HCT116 (cell line): Measurements from ENCODE around the gene PRPS1L1. TPM values are rescaled to one million over a fixed set of nuclear protein-coding genes. Genes with fewer than 3 reads are reported as not detected.

ENCODE experiments used
- ATAC-seq: fragments of 200-7000 bp; cut with Tn5 transposase; 2 replicates; pipeline ENCODE4 v1.9.1; 2020; ENCODE audit warnings: mild to moderate bottlenecking, moderate library complexity
- BruUV-seq: library from RNA; stranded (reverse); fragments of 400-500 nt; replicated peaks from 2 replicates; lab custom pipeline; 2021; lab: Mats Ljungman, UMichigan
- CTCF ChIA-PET: fragments of 300-600 bp; sonication (Branson Sonifier 250); formaldehyde crosslinking; loops from one replicate; lab custom pipeline; 2021; ENCODE audit warnings: antibody characterized with exemption; lab: Charles Lee
- POLR2A ChIA-PET: fragments of 300-600, 350-600 bp; sonication (Branson Sonifier 250); formaldehyde crosslinking; loops from one replicate; lab custom pipeline; 2021; ENCODE audit warnings: antibody characterized with exemption; lab: Charles Lee
- RAD21 ChIA-PET, 2 experiments: fragments of 300-600 bp; sonication (Branson Sonifier 250); formaldehyde crosslinking; loops; one replicate each; lab custom pipeline; 2023; ENCODE audit warnings: low total read pairs in 2 of 2; ENCODE audit not compliant: uncharacterized antibody in 2 of 2, unreplicated experiment in 2 of 2, low non-redundant PET in 1 of 2; lab: Charles Lee
- DNase-seq: peaks from one replicate; pipeline ENCODE4 v3.0.0-alpha.2; 2010; ENCODE audit warnings: low read depth, low spot score
- H2AFZ ChIP-seq: fragments of 200-600 bp; shearing (Covaris generic), sonication (generic); 2 replicates; pipeline ENCODE4 v1.6.1; 2017; ENCODE audit warnings: low read depth, mixed run types, mixed read lengths, antibody characterized with exemption, low read length; ENCODE audit not compliant: poor library complexity, severe bottlenecking
- H3K27ac ChIP-seq: 2 replicates; pipeline ENCODE4 v1.5.1; 2012; ENCODE audit warnings: low read depth, low read length
- H3K27me3 ChIP-seq: fragments of 200-600 bp; sonication (generic); 2 replicates; pipeline ENCODE4 v1.6.1; 2016; ENCODE audit warnings: mixed run types, low read length, mixed read lengths; ENCODE audit not compliant: insufficient read depth
- H3K36me3 ChIP-seq, 2 experiments: fragments of 200-500 bp in 1 of 2; fragments of 200-600 bp in 1 of 2; sonication (Bioruptor generic) in 1 of 2; sonication (generic) in 1 of 2; 2 replicates each; pipeline versions ENCODE4 v1.5.1 to v1.6.1; 2014 to 2016; ENCODE audit warnings: low read length in 2 of 2, inconsistent platforms in 1 of 2, mixed read lengths in 1 of 2, mixed run types in 1 of 2; ENCODE audit not compliant: insufficient read depth in 2 of 2, control insufficient read depth in 1 of 2
- H3K4me1 ChIP-seq, 2 experiments: fragments of 200-600 bp in 1 of 2; sonication (generic) in 1 of 2; 2 replicates each; pipeline versions ENCODE4 v1.5.1 to v1.6.1; 2012 to 2017; ENCODE audit warnings: low read length in 2 of 2, inconsistent platforms in 1 of 2, mild to moderate bottlenecking in 1 of 2, mixed read lengths in 1 of 2, mixed run types in 1 of 2, moderate library complexity in 1 of 2; ENCODE audit not compliant: insufficient read depth in 2 of 2, control insufficient read depth in 1 of 2
- H3K4me2 ChIP-seq: fragments of 200-600 bp; sonication (generic); 2 replicates; pipeline ENCODE4 v1.6.1; 2017; ENCODE audit warnings: mixed run types, low read length, mixed read lengths
- H3K4me3 ChIP-seq, 2 experiments: fragments of 200-600 bp in 1 of 2; sonication (generic) in 1 of 2; replicated peaks in 1 of 2; 2 replicates each; pipeline ENCODE4 v1.5.1; 2011 to 2016; ENCODE audit warnings: low read length in 2 of 2, control low read depth in 1 of 2, low read depth in 1 of 2, mild to moderate bottlenecking in 1 of 2, mixed read lengths in 1 of 2, mixed run types in 1 of 2
- H3K79me2 ChIP-seq: fragments of 200-600 bp; sonication (generic); 2 replicates; pipeline ENCODE4 v1.6.1; 2017; ENCODE audit warnings: mild to moderate bottlenecking, mixed run types, low read length, moderate library complexity, mixed read lengths; ENCODE audit not compliant: insufficient read depth
- H3K9ac ChIP-seq: fragments of 200-600 bp; sonication (generic); 2 replicates; pipeline ENCODE4 v1.6.1; 2016; ENCODE audit warnings: low read length, mixed read lengths
- H3K9me2 ChIP-seq: fragments of 200-600 bp; sonication (generic), shearing (Covaris generic); 2 replicates; pipeline ENCODE4 v1.6.1; 2017; ENCODE audit warnings: mixed run types, mild to moderate bottlenecking, moderate library complexity; ENCODE audit not compliant: insufficient read depth
- H3K9me3 ChIP-seq, 2 experiments: fragments of 200-500 bp in 1 of 2; fragments of 200-600 bp in 1 of 2; sonication (Bioruptor generic) in 1 of 2; sonication (generic) in 1 of 2; 2 replicates each; pipeline ENCODE4 v1.6.1; 2014 to 2017; ENCODE audit warnings: low read length in 2 of 2, mixed read lengths in 2 of 2, inconsistent platforms in 1 of 2, low read depth in 1 of 2, mild to moderate bottlenecking in 1 of 2, mixed run types in 1 of 2, moderate library complexity in 1 of 2; ENCODE audit not compliant: control insufficient read depth in 1 of 2, insufficient read depth in 1 of 2
- H4K20me1 ChIP-seq: fragments of 200-600 bp; sonication (generic), shearing (Covaris generic); 2 replicates; pipeline ENCODE4 v1.6.1; 2017; ENCODE audit warnings: mixed run types, mild to moderate bottlenecking, moderate library complexity; ENCODE audit not compliant: insufficient read depth
- CBX3 ChIP-seq: IDR thresholded peaks from 2 replicates; pipeline ENCODE4 v1.6.1; 2012; ENCODE audit warnings: low read depth
- CEBPB ChIP-seq: IDR thresholded peaks from 2 replicates; pipeline ENCODE4 v1.6.1; 2012; ENCODE audit warnings: low read depth
- EGR1 ChIP-seq: IDR thresholded peaks from 2 replicates; pipeline ENCODE4 v1.6.1; 2012; ENCODE audit warnings: low read depth
- ELF1 ChIP-seq: IDR thresholded peaks from 2 replicates; pipeline ENCODE4 v1.6.1; 2012; ENCODE audit warnings: low read depth, borderline replicate concordance
- EZH2 ChIP-seq: fragments of 200-600 bp; sonication (generic); IDR thresholded peaks from 2 replicates; pipeline ENCODE4 v1.6.1; 2017; ENCODE audit warnings: antibody characterized with exemption, mixed run types
- EZH2phosphoT487 ChIP-seq: fragments of 200-600 bp; IDR thresholded peaks from 2 replicates; pipeline ENCODE4 v1.6.1; 2018; ENCODE audit warnings: antibody characterized with exemption, borderline replicate concordance
- POLR2AphosphoS5 ChIP-seq: IDR thresholded peaks from 2 replicates; pipeline ENCODE4 v1.6.1; 2011; ENCODE audit warnings: mild to moderate bottlenecking, low read depth, low read length, moderate library complexity
- RAD21 ChIP-seq: IDR thresholded peaks from 2 replicates; pipeline ENCODE4 v1.6.1; 2012; ENCODE audit warnings: low read depth, mild to moderate bottlenecking
- YY1 ChIP-seq: IDR thresholded peaks from 2 replicates; pipeline ENCODE4 v1.6.1; 2011; ENCODE audit warnings: low read length, low read depth, moderate library complexity, mild to moderate bottlenecking; ENCODE audit not compliant: insufficient replicate concordance; ENCODE audit errors: extremely low read depth
- ZFX ChIP-seq: fragments of 450-650 bp; IDR thresholded peaks from 2 replicates; pipeline ENCODE4 v1.6.1; 2017
- ZNF274 ChIP-seq: fragments of 200-500 bp; sonication (Bioruptor generic); IDR thresholded peaks from 2 replicates; pipeline ENCODE4 v1.6.1; 2014; ENCODE audit warnings: mild to moderate bottlenecking, low read depth, low read length, inconsistent platforms
- intact Hi-C: fragments of 100-400 bp; cut with micrococcal nuclease; formaldehyde crosslinking; loops from 2 replicates; pipeline ENCODE4 v1.10.0; 2022
- total RNA-seq: library from RNA; stranded (reverse); gene quantifications from one replicate; pipeline ENCODE4 v1.2.1, GENCODE V29; 2021; ENCODE audit not compliant: unreplicated experiment
- TF ChIP-seq, protein P1 (sequence below), 3 experiments: fragments of 200-600 bp in 1 of 3; sonication (generic) in 1 of 3; IDR thresholded peaks in 2 of 3; conservative IDR thresholded peaks in 1 of 3; 2 replicates each; pipeline ENCODE4 v1.5.1; 2012 to 2017; ENCODE audit warnings: low read depth in 2 of 3, low read length in 2 of 3, antibody characterized with exemption in 1 of 3, borderline replicate concordance in 1 of 3, control low read depth in 1 of 3, mild to moderate bottlenecking in 1 of 3, mixed read lengths in 1 of 3, mixed run types in 1 of 3, moderate library complexity in 1 of 3; ENCODE audit not compliant: insufficient read depth in 1 of 3
- TF ChIP-seq, protein P2 (sequence below): IDR thresholded peaks from 2 replicates; pipeline ENCODE4 v1.6.1; 2011; ENCODE audit warnings: mild to moderate bottlenecking, low read length, moderate library complexity; ENCODE audit not compliant: insufficient replicate concordance; ENCODE audit errors: extremely low read depth

The PRPS1L1 gene
- total RNA-seq, 1 experiment from 2014 or later = not detected

DNA sequence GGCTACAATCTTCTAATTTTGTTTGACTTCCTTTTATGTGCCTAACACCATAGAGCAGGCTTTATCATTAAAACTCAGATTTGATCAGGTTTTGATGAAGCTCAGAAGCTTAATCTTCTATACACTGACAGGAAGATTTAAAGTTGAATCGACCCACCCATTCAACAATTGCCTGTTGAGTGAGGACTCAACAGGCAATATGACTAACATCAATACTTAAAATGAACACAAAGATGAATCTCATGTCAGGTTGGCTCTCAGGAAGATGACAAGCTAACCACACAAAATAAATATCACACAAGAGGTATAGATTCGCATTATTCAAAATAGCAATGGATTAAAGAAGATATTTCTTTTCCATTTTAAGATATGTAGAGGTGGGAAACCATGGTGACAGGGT is 50.7 kb downstream of the PRPS1L1 start:
- H3K27ac ChIP-seq = no peak overlapping the region
- no peak for ATAC-seq
- H2AFZ ChIP-seq = no peak overlapping the region
- DNase-seq = no peak
- ChIA-PET CTCF (interaction anchor here (1.2 kb wide), 1 partner anchor 207 kb away, joined by 3 read pairs; no protein-coding TSS in a partner anchor), POLR2A (no interaction called here), RAD21 (no interaction called here)
- no peaks in the 10 kb centered on the region for H3K27me3 ChIP-seq
- H3K9me3 ChIP-seq = no peaks in the 10 kb centered on the region
- TF ChIP-seq CEBPB (no peak), ZNF274 (no peak), YY1 (no peak), CBX3 (no peak), EZH2phosphoT487 (no peak), EGR1 (no peak), ELF1 (no peak), EZH2 (no peak), ZFX (no peak), RAD21 (no peak), POLR2AphosphoS5 (no peak)
- TF ChIP-seq, protein P1, sequence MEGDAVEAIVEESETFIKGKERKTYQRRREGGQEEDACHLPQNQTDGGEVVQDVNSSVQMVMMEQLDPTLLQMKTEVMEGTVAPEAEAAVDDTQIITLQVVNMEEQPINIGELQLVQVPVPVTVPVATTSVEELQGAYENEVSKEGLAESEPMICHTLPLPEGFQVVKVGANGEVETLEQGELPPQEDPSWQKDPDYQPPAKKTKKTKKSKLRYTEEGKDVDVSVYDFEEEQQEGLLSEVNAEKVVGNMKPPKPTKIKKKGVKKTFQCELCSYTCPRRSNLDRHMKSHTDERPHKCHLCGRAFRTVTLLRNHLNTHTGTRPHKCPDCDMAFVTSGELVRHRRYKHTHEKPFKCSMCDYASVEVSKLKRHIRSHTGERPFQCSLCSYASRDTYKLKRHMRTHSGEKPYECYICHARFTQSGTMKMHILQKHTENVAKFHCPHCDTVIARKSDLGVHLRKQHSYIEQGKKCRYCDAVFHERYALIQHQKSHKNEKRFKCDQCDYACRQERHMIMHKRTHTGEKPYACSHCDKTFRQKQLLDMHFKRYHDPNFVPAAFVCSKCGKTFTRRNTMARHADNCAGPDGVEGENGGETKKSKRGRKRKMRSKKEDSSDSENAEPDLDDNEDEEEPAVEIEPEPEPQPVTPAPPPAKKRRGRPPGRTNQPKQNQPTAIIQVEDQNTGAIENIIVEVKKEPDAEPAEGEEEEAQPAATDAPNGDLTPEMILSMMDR (IDR thresholded peaks at IDR 0.05 in 2 of 3, conservative IDR thresholded peaks at IDR 0.05 in 1 of 3; ENCODE audit: borderline replicate concordance in 1 of 3, insufficient read depth in 1 of 3, low read depth in 2 of 3, low read length in 2 of 3) = no peak
- TF ChIP-seq, protein P2, sequence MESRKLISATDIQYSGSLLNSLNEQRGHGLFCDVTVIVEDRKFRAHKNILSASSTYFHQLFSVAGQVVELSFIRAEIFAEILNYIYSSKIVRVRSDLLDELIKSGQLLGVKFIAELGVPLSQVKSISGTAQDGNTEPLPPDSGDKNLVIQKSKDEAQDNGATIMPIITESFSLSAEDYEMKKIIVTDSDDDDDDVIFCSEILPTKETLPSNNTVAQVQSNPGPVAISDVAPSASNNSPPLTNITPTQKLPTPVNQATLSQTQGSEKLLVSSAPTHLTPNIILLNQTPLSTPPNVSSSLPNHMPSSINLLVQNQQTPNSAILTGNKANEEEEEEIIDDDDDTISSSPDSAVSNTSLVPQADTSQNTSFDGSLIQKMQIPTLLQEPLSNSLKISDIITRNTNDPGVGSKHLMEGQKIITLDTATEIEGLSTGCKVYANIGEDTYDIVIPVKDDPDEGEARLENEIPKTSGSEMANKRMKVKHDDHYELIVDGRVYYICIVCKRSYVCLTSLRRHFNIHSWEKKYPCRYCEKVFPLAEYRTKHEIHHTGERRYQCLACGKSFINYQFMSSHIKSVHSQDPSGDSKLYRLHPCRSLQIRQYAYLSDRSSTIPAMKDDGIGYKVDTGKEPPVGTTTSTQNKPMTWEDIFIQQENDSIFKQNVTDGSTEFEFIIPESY = no peak
- H3K79me2 ChIP-seq = no peaks in the 10 kb centered on the region
- no peaks in the 10 kb centered on the region for H4K20me1 ChIP-seq
- no peak overlapping the region for H3K4me2 ChIP-seq
- H3K9ac ChIP-seq = no peak overlapping the region
- no peaks in the 10 kb centered on the region for H3K36me3 ChIP-seq
- no peaks in the 10 kb centered on the region for H3K9me2 ChIP-seq
- H3K4me3 ChIP-seq = no peak overlapping the region
- intact Hi-C loops = no loop called here
- BruUV-seq = no TSS peak
- H3K4me1 ChIP-seq = no peaks in the 10 kb centered on the region

Other genes with a start within 250 kb of the PRPS1L1 start
- gene SNX13, start 87.4 kb downstream of the PRPS1L1 start, total RNA-seq = 33.4 TPM